Measurements from ENCODE around the gene ASCC1.
A peak's percentile ranks its signal among the peaks of the same experiment; 100 is the strongest.
"Not testable (repeated sequence)": the region's sequence is repeated elsewhere in the genome, so short reads cannot be mapped to it uniquely, and the experiment has no call there.

Gene ASCC1

DNA sequence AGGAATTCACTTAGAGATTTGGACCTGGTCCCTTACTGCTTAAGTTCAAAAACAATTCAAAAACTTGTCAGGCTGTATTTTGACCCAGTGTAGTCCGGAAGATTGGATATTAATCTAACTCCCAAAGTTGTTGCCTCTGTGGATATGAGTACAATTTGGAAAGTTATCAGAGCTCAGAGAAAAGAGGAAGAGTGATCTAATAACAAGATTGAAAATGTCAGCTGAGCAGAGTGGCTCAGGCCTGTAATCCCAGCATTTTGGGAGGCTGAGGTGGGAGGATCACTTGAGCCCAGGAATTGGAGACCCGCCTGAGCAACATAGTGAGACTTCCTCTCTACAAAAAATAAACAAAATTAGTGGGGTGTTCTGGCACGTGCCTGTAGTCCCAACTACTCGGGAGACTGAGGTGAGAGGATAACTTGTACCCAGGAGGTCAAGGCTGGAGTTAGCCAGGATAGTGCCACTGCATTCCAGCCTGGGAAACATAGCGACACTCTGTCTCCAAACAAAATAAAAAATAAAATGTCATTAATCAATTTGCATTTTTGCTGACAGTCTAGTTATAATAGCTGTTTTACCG lies 3.2 kb upstream of the ASCC1 start:
- DNase-seq (ENCODE audit: low read depth): no peak

DNA sequence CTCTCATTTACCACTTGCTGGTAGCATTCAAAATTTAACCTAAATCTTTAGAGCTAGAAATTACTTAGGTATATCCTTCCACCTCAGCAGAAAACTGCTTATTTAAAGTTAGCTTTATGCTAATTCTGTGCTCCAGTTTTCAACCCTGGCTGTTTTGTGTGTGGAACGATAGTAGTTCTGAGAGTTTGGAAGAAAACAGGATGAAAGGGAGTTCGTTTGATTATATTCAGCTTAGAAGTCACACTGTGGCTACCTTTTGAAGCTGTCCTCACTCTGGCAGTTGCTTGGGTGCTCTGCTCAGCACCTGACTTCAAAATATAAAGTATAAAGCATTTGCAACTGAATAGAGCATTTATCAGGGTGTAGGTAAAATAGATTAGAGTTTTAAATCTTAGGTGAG lies 2.6 kb upstream of the ASCC1 start:
- no peak for DNase-seq (ENCODE audit: low read depth)

DNA sequence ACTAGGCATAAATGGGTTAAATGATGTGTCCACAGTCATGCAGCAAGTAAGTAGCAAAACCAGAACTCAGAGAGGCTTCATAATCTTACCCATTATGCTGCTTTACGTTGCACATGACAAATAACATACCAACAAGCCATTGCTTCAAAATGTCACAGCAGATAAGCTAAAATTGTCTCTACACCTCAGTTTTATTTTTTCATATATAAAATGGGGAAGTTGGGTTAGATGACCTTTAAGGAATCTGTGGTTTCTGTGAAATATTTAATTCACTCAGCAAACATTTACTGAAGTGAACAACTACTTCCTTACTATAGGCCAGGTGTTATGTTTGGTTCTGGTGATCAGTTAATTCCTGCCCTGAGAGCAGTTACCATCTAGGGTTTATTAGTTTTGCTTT lies 2.2 kb upstream of the ASCC1 start:
- no peak for DNase-seq (ENCODE audit: low read depth)

DNA sequence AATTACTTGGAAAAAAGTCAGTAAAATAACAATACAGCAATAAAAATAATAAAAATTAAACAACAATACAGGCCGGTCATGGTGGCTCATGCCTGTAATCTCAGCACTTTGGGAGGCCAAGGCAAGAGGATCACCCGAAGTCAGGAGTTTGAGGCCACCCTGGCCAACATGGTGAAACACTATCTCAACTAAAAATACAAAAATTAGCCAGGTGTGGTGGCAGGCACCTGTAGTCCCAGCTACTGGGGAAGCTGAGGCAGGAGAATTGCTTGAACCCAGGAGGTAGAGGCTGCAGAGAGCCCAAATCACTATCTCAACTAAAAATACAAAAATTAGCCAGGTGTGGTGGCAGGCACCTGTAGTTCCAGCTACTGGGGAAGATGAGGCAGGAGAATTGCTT lies 4.2 kb downstream of the ASCC1 start:
- not testable (repeated sequence) for DNase-seq (ENCODE audit: low read depth)

DNA sequence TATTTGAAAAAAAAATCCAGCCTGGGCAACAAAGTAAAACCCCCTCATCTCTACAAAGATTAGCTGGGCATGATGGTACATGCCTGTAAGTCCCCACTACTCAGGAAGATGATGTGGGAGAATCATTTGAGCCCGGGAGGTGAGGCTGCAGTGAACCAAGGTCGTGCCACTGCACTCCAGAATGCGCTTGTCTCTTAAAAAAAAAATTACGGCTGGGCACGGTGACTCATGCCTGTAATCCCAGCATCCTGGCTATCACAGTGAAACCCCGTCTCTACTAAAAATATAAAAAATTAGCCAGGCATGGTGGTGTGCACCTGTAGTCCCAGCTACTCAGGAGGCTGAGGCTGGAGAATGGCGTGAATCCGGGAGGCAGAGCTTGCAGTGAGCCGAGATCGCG lies 4.7 kb downstream of the ASCC1 start:
- DNase-seq (ENCODE audit: low read depth): peak; percentile 34

DNA sequence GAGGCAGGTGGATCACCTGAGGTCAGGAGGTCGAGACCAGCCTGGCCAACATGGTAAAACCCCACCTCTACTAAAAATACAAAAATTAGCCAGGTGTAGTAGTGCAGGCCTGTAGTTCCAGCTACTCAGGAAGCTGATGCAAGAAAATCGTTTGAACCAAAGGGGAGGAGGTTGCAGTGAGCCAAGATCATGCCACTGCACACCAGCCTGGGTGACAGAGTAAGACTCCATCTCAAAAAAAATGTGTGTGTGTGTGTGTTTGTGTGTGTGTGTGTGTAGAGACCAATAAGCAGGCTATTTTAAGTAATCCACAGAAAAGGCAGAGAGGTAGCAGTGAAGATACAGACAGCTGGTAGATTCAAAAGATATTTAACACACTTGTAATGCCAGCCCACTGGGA lies 7.5 kb downstream of the ASCC1 start:
- DNase-seq (ENCODE audit: low read depth): not testable (repeated sequence)

DNA sequence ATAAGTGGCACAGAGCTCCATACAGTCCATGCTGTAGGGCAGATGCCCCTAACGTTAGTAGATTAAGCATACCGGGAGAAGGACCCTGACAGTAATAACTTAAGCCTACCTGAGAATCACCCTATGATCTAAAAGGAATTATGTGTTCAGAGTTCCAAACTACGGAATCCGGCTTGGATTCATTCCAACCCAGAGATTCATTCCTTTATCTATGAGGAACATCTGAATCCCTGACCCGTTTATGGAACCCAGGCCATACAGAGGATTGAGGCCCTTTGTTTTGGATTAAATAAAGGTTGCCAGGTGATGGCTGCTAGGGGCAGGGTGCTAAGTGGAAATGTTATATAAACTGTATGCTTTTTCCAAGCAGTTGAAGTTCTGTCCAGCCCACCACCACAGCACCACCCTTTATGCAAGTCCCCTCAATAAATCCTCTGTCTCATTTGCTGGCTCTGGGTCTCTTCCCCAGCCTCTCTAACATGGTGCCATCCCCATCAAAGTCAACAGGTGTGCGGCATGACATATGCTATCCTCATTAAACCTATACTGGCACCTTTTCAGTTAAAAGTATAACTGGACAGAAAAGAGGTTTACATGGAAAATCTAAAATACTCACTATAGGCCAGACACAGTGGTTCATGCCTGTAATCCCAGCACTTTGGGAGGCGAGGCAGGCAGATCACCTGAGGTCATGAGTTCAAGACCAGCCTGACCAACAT lies 9.4 kb downstream of the ASCC1 start:
- DNase-seq (ENCODE audit: low read depth): no peak

DNA sequence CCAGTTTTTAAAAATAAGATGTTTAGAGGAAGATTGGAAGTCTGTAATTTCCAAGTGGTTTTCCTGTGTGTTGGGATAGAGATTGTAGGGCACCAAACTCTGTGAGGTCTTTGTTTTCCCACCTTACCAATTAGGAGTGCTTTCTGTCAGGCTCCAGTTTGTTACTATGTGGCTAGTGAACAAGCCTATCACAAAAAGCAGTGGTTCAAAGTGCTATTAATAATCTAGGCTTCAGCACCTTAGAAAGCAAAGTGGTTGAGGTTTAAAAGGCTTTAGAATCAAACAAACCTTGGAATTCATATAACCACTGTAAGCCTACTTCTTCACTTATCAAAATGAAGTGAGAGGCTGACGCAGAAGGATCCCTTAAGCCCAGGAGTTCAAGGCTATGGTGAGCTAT lies 11.4 kb downstream of the ASCC1 start:
- no peak for DNase-seq (ENCODE audit: low read depth)

DNA sequence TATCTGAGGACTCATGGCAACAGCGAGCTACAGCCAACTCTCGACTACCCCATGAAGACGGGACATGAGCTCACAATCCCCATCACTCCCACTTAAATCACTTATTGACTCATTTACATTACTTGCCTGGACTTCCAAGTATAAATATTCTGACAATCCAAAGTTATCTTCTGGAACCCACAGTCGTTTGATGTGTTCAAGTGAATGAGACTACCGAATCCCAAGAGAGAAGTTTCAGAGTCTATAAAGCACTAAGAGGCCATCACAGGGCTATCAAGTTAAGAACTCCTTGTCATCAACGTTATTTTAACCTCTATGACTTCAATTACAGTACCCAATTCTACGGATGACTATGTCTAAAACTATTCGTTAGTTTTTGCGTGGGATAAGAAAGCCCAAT lies 11.8 kb downstream of the ASCC1 start:
- no peak for DNase-seq (ENCODE audit: low read depth)

DNA sequence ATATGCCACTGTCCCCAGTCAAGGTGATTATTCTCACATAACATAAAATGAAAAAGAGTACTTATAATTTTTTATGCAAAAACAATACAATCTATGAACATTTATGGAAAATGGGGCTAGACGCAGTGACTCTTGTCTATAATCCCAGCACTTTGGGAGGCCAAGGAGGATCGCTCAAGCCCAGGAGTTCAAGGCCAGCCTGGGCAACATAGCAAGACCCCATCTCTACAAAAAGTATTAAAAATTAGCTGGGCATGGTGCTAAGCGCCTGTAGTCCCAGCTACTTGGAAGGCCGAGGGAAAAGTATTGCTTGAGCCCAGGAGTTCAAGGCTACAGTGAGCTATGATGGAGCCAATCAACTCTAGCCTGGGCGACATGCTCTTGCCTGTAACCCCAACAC lies 14.8 kb downstream of the ASCC1 start:
- DNase-seq (ENCODE audit: low read depth): no peak

DNA sequence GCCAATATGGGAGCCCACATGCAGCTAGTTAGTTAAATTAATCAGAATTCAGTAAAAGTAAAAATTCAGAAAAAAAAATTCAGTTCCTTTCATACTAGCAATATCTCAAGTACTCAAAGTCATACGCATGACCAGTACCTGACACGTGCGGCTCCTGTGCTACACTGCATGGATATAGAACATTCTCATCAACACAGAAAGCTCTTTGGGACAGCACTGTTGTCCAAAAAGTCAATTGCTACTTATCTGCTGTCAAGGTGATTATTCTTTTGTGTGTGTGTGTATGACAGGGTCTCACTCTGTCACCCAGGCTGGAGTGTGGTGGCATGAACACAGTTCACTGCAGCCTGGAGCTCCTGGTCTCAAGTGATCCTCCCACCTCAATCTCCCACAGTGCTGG lies 15.2 kb downstream of the ASCC1 start:
- no peak for DNase-seq (ENCODE audit: low read depth)

DNA sequence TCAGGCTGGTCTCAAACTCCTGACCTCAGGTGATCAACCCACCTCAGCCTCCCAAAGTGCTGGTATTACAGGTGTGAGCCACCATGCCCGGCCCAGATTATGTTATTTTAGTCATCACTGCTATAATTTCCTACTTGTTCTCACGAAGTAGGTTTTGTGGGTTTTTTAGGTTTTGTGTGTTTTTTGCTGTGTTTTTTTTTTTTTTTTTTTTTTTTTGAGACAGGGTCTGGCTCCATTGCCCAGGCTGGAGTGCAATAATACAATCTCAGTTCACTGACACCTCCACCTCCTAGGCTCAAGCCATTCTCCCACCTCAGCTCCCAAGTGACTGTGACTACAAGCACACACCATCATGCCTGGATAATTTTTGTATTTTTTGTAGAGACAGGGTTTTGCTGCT lies 21.1 kb downstream of the ASCC1 start:
- no peak for DNase-seq (ENCODE audit: low read depth)

DNA sequence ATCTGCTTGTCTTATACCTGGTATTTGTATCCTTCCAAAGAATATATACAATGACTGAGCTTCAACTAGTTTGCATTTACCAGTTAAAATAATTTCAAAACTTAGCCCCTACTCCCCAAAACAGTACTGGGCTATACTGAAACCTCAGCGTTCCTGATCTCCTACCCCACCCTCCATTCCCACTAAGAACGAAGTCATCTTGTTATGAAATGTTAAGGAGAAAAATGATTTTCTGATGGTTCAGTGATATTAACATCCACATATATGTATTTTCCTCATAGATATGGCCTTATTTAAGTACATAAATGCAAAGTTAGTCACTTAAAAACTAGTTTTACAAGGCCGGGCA lies 29.1 kb downstream of the ASCC1 start:
- no peak for DNase-seq (ENCODE audit: low read depth)

DNA sequence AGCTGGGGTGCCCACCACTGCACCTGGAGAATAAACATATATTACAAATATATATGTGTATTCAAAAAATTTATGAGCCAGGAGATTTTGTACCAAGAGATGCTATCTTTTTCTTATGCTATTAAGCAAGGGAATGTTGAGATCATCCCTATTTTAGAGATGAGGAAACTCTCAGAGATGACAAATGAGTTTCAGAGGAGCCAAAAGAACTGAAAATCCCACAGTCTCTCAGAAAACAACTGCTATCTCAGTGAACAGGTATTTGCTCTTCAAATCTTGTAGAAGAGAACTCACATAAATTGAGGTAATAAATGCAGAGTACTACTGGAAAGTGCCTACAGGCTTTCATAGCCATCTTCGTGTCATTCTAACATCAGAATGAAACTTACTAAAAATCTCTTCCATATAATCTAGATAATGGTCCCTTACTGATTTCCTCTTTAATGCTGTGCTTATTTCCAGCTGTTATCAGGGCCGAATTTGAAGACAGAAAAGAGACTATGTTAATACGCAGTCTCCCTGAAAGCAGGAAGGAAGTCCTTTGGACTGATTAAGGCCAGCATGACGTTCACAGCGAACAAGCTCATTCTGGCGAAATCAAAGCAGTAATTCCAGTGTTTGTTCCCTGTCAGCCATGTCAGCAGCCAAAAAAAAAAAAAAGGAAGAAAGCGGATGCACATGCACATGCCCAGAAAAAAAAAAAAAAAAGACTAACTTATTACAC lies 29.7 kb downstream of the ASCC1 start:
- peak; percentile 93 for DNase-seq (ENCODE audit: low read depth)

DNA sequence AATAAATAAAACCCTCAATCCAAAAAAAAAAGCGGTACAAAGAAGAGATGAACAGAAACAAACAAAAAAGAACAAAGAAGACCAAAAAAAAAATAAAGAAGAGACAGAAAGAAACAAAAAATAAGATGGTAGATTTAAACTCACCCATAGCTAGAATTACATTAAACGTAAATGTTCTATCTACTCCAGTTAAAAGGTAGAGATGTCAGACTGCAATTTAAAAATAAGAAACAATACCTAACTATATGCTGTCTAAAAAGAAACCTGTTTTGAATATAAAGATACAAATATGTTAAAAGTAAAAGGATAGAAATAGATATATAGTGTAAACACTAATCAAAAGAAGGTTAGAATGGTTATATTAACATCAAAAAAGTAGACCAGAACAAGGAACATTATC lies 31.9 kb downstream of the ASCC1 start:
- no peak for DNase-seq (ENCODE audit: low read depth)

DNA sequence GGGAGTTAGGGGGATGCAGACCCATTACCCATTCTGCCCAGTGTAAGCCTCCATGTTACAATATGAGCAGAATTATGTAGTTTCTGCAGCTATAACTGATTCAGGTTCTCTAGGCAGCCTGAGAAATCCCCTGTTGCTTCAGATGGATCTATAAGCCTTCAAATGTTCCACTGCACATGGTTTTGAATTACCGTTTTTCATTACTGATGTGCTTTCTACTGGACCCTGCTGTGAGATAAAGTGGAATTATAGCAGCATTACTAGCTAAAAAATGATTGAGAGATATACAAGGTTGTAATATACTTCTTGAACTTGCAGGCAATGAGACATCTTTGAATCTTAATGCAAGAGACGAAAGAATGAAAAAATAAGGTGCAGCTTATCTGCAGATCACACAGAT lies 38.6 kb downstream of the ASCC1 start:
- no peak for DNase-seq (ENCODE audit: low read depth)

DNA sequence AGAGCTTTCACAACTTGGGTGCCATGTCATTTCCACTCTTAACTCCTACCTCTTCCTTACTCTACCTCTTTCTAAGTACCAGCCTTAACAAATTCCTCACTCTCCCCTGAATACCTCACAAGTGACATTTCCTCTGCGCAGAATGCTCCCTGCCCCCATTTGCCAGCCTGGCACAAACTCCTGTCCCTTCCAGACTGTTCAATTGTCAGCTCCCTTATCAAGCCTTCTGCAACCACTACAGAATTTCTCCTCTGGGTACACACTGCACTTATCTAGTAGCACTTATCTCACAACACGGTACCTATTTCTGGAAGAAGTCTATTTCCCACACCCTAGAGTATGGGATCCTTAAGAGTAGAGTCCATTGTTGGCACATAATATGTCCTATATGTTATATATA lies 39.4 kb downstream of the ASCC1 start:
- no peak for DNase-seq (ENCODE audit: low read depth)

DNA sequence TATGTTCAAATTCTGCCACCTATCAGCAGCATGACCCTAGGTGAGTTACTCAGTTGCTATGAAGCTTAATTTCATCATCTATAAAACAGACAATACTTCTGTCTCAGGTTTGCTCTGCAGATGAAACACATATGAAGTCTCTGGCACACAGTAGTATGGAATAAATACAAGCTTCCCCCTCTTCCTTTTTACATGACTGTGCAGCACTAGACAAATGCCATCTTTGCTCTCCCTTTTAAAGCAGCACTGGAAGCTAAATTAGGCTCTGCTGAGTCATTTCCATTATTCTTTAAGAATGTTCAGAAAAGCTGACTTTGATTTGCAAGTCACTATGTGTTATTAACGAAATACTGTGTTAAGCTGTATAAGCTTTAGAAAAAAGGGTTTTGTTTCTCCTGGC lies 40.9 kb downstream of the ASCC1 start:
- peak; percentile 20 for DNase-seq (ENCODE audit: low read depth)

DNA sequence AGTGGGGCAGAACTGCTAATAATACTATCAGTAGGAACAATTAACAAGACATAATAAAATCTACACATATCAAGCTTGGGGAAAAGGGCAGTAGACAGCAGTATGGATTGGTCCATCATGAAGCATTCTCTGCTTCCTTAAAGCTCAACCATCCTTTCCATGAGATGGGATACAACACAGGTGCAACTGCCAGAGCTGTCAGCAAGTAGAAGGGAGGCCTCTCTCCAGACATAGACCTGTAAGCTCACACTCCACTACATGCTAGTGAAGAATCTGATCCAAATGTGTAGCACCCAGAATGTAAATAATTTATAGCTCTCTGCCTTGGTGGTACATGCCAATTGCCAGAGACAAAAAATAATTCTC lies 41.8 kb downstream of the ASCC1 start:
- no peak for DNase-seq (ENCODE audit: low read depth)

DNA sequence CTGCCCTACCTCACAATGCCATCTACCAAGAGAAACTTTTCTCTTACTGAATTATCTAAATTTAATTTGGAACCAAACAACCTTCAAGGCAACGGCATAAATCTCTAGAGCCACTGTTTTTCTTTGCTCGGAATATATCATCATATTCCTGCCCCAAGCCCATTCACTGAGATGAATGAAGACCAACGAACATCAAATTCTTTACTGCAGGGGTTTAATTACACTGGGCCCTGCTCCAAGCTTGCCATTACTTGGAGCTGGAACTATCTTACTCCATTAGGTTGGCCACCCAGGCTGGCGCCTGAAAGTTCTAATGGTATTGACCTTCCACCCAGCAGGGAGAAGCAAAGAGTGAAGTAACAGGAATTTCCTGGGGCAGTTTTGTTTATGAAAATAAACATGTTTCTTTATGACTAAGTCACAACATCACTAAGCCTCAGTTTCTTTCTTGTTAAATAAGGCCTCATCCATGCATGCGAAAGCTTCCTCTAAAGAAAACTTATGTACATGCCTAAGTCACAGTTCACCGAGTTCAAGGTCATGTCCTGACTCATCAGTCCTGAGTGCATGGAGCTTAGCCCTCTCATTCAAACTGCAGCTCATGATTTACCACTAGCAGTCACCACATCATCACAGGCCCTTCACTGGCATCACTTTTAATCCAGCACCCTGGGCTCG lies 42.3 kb downstream of the ASCC1 start:
- peak; percentile 41 for DNase-seq (ENCODE audit: low read depth)

DNA sequence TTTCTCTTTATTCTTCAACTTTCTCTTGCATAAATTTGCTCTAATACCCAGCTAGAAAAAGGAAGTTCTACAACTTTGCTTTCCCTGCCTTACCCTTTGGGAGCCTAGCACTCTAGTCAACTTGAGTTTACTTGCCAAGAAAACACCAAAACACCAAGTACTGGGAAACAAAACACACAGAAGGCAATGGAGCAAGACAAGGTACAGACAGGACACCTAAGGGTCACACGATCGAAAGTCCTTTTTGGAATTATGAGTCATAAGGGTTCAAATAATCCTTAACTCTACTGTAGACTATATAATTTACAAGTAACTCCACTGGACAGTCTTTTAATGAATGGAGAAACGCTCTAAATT lies 42.8 kb downstream of the ASCC1 start:
- DNase-seq (ENCODE audit: low read depth): no peak

DNA sequence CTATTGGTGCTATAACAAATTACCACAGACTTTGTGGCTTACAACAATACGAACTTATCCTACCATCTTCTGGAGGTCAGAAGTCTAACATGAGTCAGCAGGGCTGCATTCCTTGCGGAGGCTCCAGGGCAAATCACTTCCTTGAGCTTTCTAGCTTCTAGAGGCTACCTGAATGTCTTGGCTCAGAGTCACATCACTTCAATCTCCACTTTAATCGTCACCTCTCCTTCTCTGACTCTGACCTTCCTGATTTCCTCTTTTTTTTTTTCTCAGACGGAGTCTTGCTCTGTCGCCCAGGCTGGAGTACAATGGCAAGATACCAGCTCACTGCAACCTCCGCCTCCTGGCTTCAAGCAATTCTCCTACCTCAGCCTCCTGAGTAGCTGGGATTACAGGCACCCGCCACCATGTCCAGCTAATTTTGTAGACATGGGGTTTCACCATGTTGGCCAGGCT lies 44.9 kb downstream of the ASCC1 start:
- peak; percentile 90 for DNase-seq (ENCODE audit: low read depth)

DNA sequence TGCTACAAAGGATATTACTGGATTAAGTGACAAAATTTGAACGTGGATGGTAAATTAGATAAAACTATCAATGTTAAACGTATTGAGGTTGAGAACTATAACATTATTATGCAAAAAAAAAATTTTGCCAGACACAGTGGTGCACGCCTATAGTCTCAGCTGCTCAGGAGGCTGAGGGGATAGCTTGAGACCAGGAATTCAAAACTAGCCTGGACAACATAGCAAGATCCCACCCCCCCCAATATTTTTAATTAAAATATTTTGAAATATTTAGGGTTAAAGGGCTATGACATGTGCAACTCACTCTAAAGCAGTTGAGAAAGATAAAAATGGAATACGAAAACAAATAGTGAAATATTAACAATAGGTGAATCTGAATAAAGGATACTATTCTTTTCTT lies 45.3 kb downstream of the ASCC1 start:
- DNase-seq (ENCODE audit: low read depth): no peak

All from amniotic epithelial cell (primary cell).